Central memory CD4-positive, alpha-beta T cell (primary cell): ENCODE data around the gene PIGW.

Experiments
- DNase-seq: peaks from one replicate; pipeline ENCODE4 v3.0.0; 2022
- total RNA-seq, 3 experiments: gene quantifications; one replicate each; lab custom pipeline; 2026; lab: John Stamatoyannopoulos, UW

Gene PIGW, protein sequence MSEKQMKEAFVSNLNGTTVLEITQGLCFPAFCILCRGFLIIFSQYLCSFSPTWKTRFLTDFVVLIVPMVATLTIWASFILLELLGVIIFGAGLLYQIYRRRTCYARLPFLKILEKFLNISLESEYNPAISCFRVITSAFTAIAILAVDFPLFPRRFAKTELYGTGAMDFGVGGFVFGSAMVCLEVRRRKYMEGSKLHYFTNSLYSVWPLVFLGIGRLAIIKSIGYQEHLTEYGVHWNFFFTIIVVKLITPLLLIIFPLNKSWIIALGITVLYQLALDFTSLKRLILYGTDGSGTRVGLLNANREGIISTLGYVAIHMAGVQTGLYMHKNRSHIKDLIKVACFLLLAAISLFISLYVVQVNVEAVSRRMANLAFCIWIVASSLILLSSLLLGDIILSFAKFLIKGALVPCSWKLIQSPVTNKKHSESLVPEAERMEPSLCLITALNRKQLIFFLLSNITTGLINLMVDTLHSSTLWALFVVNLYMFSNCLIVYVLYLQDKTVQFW
- total RNA-seq = 4.2 to 46.7 (median 11.6) reads per million in 3 experiments

DNA sequence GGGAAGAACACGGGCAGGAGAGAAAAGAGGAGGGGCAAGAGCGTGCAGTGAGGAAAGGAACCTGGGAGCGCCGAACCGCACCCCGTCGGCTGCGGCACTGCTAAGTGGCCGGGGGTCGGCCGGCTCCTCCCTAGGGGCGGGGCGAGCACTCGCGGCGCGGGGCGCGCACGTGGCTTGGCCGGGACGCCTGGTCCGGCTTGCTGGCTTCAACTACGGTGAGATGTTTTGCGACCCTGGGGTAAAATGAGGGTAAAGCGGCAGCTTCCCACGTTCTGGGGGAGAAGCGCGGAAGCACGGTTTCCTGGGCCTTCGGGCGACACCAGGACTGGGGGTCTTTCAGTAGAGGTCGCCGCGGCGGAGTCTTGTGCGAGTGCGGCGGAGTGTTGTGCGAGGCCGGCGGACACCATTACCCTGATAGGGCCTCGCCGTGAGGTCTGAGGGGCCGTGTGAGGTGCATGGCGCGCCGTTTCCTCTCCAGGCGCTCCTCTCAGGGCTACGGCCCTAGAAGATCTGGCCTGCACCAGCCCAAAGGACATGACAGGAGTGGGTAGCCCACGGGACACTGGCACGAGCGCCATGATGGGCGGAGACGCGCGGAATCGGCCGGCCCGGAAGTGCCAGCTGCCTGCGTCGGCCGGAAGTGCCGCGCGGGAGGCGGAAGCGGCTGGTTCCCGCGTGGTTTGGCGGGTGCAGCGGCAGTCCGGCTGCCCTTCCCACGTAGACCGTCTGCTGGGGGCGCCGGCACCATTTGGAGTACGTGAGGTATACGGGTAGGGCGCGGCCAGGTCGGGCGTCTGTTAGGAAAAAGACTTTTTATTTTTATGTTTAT lies at the start of gene PIGW, which contains the start of gene MYO19:
Gene PIGW (plus strand): TSS at position 148 of the 829 bp plus-strand sequence. CDS start 2,115 bp downstream, outside the sequence.
Gene MYO19 (minus strand): TSS at position 29 of the 829 bp plus-strand sequence. CDS start 2,330 bp downstream, outside the sequence.
- DNase-seq = peak; percentile 80

DNA sequence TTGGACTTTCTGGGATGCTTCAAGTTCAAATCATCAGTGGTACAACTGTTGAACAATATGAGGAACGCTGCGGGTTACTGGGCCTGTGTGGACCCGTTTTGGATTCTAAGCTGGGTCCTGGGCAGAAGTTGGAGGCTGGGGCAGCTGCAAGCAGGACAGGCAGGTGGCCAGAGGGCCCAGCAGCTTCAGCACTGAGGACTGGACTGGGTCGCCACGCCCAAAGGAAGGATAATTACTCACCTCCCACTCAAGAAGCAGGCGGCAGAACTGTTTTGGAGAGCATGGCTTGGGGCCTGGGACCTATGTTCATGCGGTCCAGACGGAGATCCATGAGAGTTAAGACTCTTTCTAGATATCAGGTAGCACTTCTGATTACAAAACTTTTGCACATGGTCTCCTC lies 49.8 kb upstream of the PIGW start:
- no peak for DNase-seq

DNA sequence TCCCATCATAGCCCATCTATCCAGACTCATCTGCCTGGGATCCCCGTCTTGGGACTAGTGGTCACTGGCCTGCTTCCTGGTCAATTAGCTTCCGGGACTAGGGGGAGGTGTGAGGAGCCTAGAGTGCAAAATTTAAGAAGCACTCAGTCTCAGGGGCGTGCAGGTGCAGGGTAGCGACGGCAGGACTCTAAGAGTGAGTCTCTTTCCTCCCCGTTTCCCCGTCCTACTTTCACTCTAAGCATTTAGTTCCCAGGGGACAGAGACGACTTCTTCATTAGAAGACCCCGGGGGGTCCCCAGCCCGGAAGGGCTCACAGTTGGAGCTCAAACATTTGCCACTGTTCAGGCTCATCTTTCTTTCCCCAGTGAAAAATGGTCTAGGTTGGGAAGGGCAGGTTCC lies 49.0 kb upstream of the PIGW start:
- DNase-seq = no peak

DNA sequence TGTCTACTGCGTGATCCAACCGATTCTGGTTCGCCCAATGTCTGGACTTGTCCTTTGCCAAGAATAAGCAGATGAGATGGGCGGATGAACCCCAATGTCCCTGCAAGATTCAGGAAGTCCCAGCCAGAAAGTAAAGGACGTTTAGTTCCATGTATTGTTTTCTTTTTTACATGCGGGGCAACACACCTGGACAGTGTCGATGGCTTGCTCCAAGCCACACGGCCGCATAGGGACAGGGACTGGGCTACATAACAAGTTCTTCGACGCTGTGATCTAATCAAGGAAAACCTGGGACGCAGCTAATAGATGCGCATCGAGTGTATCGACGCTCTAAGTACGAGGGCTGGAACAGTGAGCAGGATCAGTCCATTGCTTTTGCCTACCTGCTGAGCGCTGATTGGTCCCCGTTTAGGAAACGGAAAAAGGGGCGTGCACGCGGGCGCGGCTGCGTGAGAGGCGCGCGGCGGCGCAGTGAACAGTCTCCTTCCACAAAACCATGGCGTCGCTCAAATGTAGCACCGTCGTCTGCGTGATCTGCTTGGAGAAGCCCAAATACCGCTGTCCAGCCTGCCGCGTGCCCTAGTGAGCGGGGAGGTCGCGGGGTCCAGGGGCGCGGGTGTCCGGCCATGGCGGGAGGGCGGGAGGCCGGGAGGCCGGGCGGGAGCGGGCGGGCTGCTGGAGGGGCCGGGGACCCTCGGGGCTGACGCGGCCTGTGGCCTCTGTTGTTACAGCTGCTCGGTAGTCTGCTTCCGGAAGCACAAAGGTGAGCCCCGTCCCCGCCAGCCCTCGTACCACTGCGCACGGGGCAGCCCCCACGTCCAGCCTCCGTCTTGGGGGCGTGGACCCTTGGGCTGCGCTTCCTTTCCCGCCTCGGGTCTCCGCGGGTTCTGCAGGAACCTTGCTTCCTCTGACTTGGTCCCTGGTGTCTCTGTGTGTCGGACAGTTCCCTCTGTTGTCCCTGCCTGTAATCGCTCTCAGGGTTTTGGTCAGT lies 48.3 kb upstream of the PIGW start, which contains the start of gene ZNHIT3:
Gene ZNHIT3 (plus strand): TSS at position 478 of the 991 bp plus-strand sequence. CDS start 19 bp downstream, at position 497.
- peak; percentile 90 for DNase-seq

DNA sequence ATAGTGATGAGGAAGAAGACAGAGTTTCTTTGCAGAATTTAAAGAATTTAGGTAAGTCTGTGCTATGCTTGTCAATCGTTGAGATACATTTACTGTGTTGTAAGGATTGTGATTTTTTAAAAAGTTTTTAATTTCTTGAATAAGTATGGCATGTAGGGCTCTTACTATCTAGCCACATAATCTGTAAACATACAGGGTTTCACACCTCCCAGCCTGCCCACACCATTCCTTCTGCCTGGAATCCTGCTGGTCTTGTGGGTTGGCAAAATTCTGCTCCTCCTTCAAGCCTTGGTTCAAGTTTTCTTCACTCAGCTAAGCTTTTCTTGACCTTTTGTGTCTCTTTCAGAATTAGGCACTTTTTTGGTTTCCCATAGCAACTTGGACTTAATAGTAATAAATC lies 40.8 kb upstream of the PIGW start:
- no peak for DNase-seq

DNA sequence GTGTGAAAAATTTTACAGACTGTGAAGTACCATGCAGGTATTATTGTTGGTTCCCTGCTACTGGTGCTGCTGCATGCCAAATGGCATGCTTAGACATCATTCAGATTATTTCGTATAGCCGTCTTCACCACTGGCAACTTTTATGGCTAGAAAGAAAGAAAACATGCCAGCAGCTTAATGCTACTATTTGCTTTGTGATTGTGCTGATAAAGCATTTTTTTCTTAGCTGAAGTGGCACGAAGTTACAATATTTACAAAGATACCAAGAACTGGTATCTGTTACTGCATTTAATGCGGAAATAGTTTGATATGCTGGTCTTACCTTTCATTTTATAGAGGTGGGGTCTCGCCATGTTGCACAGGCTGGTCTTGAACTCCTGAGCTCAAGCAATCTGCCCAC lies 40.1 kb upstream of the PIGW start:
- no peak for DNase-seq

DNA sequence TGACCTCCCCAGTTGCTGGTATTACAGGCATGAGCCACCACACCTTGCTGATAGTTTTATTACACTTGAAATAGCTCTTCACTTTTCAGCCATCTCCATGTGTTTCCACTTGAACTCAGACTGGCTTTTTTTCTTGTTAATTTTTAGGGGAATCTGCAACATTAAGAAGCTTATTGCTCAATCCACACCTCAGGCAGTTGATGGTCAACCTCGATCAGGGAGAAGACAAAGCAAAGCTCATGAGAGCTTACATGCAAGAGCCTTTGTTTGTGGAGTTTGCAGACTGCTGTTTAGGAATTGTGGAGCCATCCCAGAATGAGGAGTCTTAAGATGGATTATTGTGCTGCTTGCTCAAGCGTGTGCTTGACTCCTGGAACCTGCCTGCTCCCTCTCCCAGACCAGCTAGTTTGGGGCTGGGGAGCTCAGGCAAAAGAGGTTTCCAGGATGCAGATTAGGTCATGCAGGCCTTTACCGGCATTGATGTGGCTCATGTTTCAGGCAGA lies 39.7 kb upstream of the PIGW start:
- no peak for DNase-seq

DNA sequence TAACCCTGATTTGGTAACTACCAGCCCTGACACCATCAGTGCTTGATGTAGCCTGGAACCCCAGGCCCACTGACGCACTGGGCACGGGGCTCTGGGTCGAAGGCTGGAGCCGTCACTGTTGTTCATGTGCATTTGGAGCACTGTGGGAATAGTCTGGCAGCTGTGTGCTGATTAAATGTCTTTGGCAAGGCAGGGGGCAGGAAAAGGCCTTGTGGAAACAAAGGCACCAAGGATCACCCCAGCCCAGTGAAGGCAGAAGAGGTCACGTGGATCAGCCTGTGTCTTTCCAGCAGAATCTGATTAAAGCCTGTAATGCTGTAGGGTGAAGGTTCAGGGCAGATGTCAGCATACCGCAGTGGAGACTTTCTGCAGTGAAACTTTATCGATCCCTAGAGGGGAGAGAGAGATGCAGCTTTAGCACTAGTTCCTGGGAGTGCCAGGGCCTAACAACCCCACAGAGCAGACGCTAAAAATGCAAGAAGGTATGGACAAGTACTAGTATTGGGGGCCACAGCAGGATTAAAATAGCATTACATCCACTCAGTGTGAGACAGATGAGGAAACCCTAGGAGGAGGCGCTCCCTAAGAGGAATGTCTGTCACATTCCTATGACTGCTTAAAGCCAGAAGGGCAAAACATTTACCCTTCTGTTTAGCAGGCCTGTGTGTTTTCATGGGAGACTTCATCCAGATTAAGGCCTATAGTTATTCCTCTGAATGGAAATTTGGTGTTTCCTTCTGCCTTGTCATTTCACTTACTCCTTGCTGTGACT lies 38.6 kb upstream of the PIGW start:
- no peak for DNase-seq

DNA sequence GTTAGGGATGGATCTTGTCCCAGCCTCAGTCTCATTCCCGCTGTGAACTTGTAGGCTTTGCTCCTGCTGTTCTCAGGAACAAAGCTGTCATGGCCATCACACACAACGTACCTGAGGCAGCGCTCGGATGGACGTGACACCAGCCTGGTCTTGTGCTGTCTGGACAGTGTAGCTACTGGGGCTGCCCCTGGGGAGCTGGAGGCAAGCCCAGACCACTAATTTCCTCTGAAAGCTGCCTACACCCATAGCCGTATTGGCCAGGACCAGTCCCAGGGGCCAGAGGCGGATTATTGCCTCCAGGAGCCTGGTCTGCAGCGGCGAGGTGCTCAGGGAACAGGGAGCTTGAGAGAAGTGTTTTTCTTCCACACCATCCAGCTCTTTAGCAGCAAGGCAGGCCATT lies 36.6 kb upstream of the PIGW start:
- no peak for DNase-seq

DNA sequence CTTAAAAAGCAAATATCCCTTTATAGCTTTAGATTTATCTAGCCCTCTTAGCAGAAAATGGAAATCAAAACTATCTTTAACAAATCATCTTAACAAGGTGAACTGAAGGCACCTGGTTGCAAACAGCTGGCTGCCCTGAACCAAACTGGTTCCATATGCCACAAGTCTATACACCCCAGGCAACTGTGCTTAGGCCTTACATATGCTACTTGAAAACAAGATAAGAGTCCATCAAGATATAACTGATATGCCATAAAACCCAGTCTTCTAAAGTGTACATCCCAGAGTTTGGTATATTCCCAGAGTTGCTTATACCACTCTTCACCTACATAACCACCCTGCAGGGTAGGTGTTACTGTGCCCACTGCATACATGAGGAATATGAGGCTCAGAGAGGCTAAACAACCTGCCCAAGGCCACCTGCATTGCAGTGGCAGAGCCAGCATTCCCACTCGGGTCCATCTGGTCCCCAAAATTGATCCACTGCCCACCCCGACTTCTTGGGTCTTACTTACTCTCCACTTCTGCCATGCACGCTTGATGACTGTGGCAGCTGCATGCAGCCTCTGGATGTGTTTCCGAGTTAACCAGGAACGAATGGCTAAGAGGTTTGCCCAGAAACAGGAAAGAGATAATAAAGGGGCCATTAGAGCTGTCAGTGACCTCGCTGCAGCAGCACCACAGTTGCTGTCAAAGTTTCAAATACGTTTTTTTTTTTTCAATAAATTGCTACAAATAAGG lies 36.1 kb upstream of the PIGW start:
- DNase-seq = no peak

DNA sequence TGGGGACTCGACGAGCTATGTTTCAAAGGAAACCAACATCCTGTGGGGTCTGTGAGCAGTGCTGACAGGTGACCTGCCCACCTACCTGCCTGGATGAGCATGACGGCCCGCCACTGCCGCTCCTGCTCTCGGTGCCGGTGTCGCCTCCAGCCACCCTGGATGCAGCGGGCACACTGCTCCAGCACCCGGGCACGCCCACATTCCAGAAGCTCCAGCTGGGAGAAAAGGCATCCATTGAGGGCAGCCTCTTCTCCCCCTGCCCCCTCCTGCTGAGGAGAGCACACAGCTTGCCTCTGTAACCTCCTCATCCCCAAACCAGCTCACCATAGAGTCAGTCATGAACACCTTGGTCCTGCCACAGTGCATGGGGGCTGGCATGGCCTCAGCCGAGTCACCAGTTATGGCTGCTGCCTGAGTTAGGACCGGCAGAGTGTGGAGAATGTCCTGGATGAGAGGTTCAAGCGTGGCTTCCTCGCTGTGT lies 34.0 kb upstream of the PIGW start:
- DNase-seq = no peak

DNA sequence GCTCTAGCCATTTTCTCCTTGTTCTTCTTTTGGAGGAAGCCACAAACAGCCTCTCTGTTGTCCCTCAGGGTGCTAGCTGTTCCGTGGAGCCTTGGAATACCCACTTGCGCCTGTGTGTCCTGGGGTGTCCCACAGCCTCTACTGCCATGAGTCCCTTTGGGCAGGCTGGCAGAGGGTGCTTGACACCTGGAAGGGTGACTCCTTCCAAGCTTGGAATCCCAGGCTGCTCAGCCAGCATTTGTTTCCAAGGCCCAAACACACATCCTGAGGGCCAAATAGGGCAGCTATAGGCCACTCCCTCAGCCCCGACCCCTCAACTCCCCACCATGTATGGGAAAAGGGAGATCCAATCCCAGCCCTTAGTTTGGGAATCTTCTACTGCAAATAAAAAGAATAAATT lies 33.4 kb upstream of the PIGW start:
- DNase-seq = no peak

DNA sequence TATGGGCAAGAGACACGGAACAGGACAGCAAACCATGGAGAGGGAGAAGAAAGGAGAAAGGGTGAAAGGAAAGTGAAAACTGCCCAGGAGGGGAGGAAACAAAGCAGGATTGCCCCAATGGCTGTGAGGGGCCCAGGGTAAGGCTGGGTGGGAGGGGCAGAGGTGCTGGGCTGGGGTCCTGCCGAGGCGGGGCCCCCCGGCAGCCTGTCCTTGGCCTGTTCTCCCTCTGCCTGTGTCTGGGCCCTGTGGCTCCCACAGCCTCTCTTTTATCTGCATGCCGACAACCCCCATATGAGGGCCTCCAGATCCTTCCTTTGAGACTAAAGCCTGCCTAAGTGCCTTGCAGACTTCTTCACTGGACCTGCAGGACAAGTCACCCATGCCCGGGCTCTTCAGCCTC lies 32.8 kb upstream of the PIGW start:
- DNase-seq = no peak

DNA sequence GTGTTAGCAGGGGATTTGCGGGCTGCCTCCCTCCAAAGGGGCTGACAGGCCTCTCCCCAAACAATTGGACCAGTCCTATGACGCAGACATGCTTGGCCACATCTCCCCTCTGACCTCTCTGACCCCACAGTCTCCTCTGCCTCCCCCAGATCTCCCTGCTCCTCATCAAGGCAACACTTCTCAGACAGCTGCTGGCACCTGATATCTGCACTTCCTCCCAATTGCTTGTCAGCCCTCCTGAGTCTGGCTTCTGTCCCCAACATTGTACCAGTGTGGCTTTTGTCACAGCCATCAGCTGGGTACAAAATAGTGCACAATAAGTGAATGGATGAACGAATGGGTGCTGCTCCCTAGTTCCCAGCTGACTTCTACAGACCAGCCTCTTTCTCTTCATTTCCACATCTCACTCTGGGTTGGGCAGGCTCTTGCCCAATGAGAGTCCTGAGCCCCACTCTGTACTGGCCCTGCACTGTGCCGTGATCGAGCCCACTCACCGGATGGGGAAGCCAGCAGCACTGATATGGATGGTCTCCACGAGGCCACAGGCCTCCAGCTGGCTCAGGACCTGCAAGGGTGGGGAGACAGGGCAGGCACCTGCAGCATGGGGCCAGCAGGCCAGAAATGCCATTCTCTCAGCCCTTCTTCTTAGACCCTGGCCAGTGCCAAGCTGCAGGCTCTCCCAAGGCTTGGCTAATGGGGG lies 31.2 kb upstream of the PIGW start:
- DNase-seq = no peak

DNA sequence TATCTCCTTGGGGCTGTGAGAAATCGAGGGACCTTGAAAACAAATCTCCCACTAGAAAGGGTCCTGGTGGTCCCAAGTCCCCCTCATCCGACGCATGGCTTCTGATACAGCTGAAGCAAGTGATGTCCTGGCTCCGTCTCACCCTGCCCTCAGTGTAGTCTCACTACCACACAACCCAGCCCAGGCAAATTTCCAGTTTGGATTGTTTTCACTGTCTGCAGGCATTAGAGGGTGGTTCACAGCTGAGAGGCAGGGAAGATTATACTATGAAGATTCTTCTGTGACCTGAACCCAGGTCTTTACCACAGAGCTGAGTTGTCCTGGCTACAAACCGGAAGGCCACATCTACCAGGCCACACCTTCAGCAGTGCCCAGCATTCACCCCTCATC lies 30.6 kb upstream of the PIGW start:
- no peak for DNase-seq

DNA sequence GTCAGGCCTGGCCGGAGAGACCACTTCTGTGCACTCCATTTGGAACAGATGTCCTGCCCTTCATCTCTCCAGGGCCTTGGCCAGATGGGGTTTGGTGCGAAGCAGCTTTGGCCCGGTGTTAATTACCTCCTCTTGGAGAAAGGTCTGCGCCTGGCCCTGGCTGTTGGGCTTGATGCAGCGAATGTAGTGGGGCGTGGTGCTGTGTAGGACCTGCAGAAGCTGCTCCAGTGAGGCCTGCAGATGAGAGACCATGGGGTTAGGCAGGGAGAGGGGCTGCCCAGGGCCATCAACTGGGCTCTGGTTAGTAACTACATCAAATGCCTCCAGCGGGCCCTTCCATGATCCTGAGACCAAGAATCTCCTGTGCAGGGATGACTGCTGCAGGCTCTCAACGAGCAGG lies 29.6 kb upstream of the PIGW start:
- no peak for DNase-seq

DNA sequence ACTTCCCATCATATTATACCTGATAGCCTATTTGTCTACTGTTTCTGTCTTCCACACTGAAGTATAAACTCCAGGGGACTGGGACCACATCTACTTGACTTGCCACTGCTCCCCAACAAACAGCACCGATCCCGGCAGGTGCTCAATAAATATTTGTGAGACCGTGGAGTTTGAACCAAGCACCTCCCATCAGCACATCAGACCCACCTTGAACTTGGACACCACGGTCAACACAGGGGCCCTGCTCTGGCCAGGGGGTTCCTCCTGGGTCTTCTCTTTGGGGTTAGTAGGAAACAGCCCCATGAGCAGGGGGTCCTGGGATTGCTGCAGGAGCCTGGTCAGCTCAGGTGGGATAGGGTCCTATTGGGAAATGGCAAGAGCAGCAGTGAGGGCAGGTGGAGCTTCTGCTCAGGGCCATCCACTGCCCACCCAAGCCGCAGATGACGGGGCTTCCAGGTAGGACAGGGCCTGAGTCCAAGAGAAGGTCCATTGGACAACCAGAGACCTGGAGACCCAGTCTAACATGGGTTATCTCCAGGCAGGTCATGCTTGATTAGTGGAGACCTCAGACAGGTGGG lies 28.4 kb upstream of the PIGW start:
- no peak for DNase-seq

DNA sequence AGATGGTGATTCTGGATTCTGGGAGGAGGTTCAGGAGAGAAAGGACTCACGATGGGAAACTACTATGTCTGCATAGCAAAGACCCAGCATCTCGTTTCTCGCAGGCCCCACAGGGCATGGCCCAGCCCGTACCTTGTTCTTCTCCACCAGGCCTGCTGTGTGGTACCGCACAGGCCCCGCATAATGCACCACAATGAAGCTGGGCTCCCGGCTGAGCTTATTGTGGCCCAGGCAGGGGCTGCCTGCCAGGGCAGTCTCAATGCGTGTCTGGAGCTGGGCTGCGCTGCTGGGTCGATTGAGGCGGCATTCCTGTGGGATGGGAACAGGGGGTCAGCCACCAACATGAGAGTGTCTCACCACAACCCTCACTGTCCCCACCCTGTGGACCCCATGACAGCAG lies 28.0 kb upstream of the PIGW start:
- no peak for DNase-seq

DNA sequence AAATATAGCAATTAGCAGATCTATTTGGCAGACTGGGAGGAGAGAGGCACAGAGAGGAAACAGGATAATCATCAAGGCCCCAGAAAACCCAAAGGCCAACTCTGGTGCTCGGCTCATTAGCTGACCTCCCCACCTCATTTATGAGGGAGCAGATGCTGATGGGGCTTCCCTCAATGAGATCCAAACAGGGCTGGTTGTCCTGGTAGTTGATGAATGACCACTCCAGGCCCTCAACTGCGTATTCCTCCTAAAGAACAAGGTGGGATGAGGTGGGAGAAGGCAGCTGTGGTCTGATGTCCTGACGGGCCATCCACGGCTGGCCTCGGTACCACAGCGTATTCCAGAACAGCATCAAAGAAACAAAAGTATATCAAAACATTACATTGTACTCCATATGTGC lies 27.5 kb upstream of the PIGW start:
- DNase-seq = no peak
